ENCODE results near the gene ZNF830.

Gene ZNF830

DNA sequence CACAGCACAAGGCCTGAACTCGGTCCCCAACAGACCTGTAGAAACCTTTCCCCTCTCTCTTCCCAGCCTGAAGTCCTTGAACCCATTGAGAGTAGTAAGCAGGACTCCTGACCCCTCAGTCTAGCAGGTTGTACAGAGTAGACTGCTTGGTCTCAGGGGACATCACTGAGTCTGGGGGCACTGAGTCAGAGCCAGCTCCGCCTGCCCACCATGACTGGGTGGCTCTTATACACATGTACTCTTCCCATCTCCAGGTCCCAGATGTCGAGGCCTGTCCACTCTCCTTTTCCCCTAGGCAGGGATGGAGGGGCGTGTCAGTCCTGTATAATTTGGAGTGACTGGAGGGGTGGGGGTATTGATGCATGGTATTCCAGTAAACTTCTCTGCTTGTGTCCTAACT is 42.4 kb downstream of the ZNF830 start:
- no peaks in the 10 kb centered on the region for H3K4me1 ChIP-seq (ENCODE audit: control insufficient read depth, insufficient read depth, low read length)
- no peaks in the 10 kb centered on the region for H3K27me3 ChIP-seq (ENCODE audit: control insufficient read depth, insufficient read depth, low read length, poor library complexity, severe bottlenecking)
- H3K36me3 ChIP-seq (ENCODE audit: control insufficient read depth, insufficient read depth, low read length) = peaks cover 49% of the 10 kb centered on the region
- no peaks in the 10 kb centered on the region for H3K9me3 ChIP-seq (ENCODE audit: control insufficient read depth, low read length)
- H3K27ac ChIP-seq (ENCODE audit: insufficient read depth, low read depth, low read length, poor library complexity, severe bottlenecking) = no peak overlapping the region
- no peak overlapping the region for H3K4me3 ChIP-seq (ENCODE audit: insufficient read depth, low read depth, low read length)
- 87 to 96% methylated on average over 2 to 4 of the region's 4 CpGs for WGBS, 2 experiments

GRCh38 chr17:35006345-35006744 is 45.0 kb downstream of the ZNF830 start:
- no peak overlapping the region for H3K27ac ChIP-seq (ENCODE audit: insufficient read depth, low read depth, low read length, poor library complexity, severe bottlenecking)
- WGBS, 2 experiments = 93 to 94% methylated on average over 4 of the region's 4 CpGs
- peaks cover 34% of the 10 kb centered on the region for H3K36me3 ChIP-seq (ENCODE audit: control insufficient read depth, insufficient read depth, low read length)
- H3K4me3 ChIP-seq (ENCODE audit: insufficient read depth, low read depth, low read length) = no peak overlapping the region
- H3K9me3 ChIP-seq (ENCODE audit: control insufficient read depth, low read length) = no peaks in the 10 kb centered on the region
- H3K4me1 ChIP-seq (ENCODE audit: control insufficient read depth, insufficient read depth, low read length) = no peaks in the 10 kb centered on the region
- H3K27me3 ChIP-seq (ENCODE audit: control insufficient read depth, insufficient read depth, low read length, poor library complexity, severe bottlenecking) = no peaks in the 10 kb centered on the region

- Histone ChIP-seq H3K36me3 (ENCODE audit: control insufficient read depth, insufficient read depth, low read length) (peaks cover 28% of the 10 kb centered on the region), H3K27ac (ENCODE audit: insufficient read depth, low read depth, low read length, poor library complexity, severe bottlenecking) (no peak overlapping the region), H3K9me3 (ENCODE audit: control insufficient read depth, low read length) (no peaks in the 10 kb centered on the region), H3K4me1 (ENCODE audit: control insufficient read depth, insufficient read depth, low read length) (no peaks in the 10 kb centered on the region), H3K27me3 (ENCODE audit: control insufficient read depth, insufficient read depth, low read length, poor library complexity, severe bottlenecking) (no peaks in the 10 kb centered on the region), H3K4me3 (ENCODE audit: insufficient read depth, low read depth, low read length) (no peak overlapping the region)
- 92 to 97% methylated on average over 1 of the region's 1 CpG for WGBS, 2 experiments
Measured at GRCh38 chr17:35006961-35007360, 45.6 kb downstream of the ZNF830 start.

DNA sequence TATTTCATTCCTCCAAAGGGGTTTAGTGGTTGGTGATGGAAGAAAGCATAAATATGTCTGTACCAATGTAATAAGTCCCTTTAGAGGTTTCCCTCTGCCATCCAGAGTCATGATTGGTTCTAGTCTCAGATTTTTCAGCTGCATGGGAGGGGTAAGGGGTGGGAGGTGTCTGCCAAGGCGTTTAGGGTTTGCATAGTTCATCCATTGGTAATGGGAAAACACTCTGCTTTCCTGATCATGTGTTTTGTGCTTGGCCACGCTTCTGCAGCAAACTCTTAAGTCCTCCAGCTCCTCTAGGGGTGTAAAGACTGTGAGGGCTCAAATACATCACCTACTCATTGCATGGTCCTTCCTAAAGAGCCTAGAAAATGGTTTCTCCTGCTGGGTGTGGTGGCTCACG is 48.8 kb downstream of the ZNF830 start:
- Histone ChIP-seq H3K36me3 (ENCODE audit: control insufficient read depth, insufficient read depth, low read length) (peaks cover 4% of the 10 kb centered on the region), H3K9me3 (ENCODE audit: control insufficient read depth, low read length) (no peaks in the 10 kb centered on the region), H3K4me3 (ENCODE audit: insufficient read depth, low read depth, low read length) (no peak overlapping the region), H3K27ac (ENCODE audit: insufficient read depth, low read depth, low read length, poor library complexity, severe bottlenecking) (no peak overlapping the region), H3K27me3 (ENCODE audit: control insufficient read depth, insufficient read depth, low read length, poor library complexity, severe bottlenecking) (no peaks in the 10 kb centered on the region), H3K4me1 (ENCODE audit: control insufficient read depth, insufficient read depth, low read length) (peaks cover 6% of the 10 kb centered on the region)
- 93 to 94% methylated on average over 3 of the region's 3 CpGs for WGBS, 2 experiments

- Histone ChIP-seq H3K36me3 (ENCODE audit: control insufficient read depth, insufficient read depth, low read length) (peaks cover 4% of the 10 kb centered on the region), H3K9me3 (ENCODE audit: control insufficient read depth, low read length) (no peaks in the 10 kb centered on the region), H3K4me1 (ENCODE audit: control insufficient read depth, insufficient read depth, low read length) (peaks cover 6% of the 10 kb centered on the region), H3K27ac (ENCODE audit: insufficient read depth, low read depth, low read length, poor library complexity, severe bottlenecking) (no peak overlapping the region), H3K27me3 (ENCODE audit: control insufficient read depth, insufficient read depth, low read length, poor library complexity, severe bottlenecking) (no peaks in the 10 kb centered on the region), H3K4me3 (ENCODE audit: insufficient read depth, low read depth, low read length) (no peak overlapping the region)
- 80 to 87% methylated on average over 5 of the region's 5 CpGs for WGBS, 2 experiments
Measured at GRCh38 chr17:35011671-35012216, 50.4 kb downstream of the ZNF830 start.

All from ectodermal cell (in vitro differentiated cells).